CD4-positive, alpha-beta T cell (primary cell): Measurements from ENCODE around the gene CDHR2. TPM values are rescaled to one million over a fixed set of nuclear protein-coding genes. Genes with fewer than 3 reads are reported as not detected.

Source experiments
- ATAC-seq: fragments of 200-7000 bp; cut with Tn5 transposase; one replicate; pipeline ENCODE4 v1.10.0; 2022; ENCODE audit warnings: mild to moderate bottlenecking; ENCODE audit not compliant: poor library complexity
- CTCF ChIA-PET: fragments of 350-600 bp; sonication (Branson Sonifier 250); formaldehyde crosslinking; loops from one replicate; lab custom pipeline; 2021; ENCODE audit warnings: antibody characterized with exemption, inconsistent platforms; lab: Charles Lee
- POLR2A ChIA-PET: fragments of 350-600 bp; sonication (Branson Sonifier 250); formaldehyde crosslinking; loops from one replicate; lab custom pipeline; 2021; ENCODE audit warnings: antibody characterized with exemption, inconsistent platforms; lab: Charles Lee
- DNase-seq, 14 experiments: peaks; one replicate each; pipeline ENCODE4 v3.0.0-alpha.2; 2013 to 2020; ENCODE audit warnings: mixed read lengths in 2 of 14
- H3K27ac ChIP-seq, 2 donors: one replicate each; pipeline versions ENCODE4 v1.5.1 to v1.7.0; 2013; ENCODE audit warnings: low read length in 2 of 2, low read depth in 1 of 2, mild to moderate bottlenecking in 1 of 2
- H3K27me3 ChIP-seq, 2 experiments: 1 replicate in 1 of 2; 2 replicates in 1 of 2; pipeline versions ENCODE4 v1.6.1 to v1.7.0; 2013; ENCODE audit warnings: low read length in 2 of 2, control low read depth in 1 of 2, mild to moderate bottlenecking in 1 of 2, moderate library complexity in 1 of 2; ENCODE audit not compliant: insufficient read depth in 2 of 2, control insufficient read depth in 1 of 2
- H3K36me3 ChIP-seq: one replicate; pipeline ENCODE4 v1.6.1; 2013; ENCODE audit warnings: low read length, control low read depth; ENCODE audit not compliant: insufficient read depth
- H3K4me1 ChIP-seq: one replicate; pipeline ENCODE4 v1.6.1; 2013; ENCODE audit warnings: low read length, control low read depth; ENCODE audit not compliant: insufficient read depth
- H3K4me3 ChIP-seq: one replicate; pipeline ENCODE4 v1.5.1; 2013; ENCODE audit warnings: mild to moderate bottlenecking, low read length, moderate library complexity
- H3K9me3 ChIP-seq, 2 experiments: 1 replicate in 1 of 2; 2 replicates in 1 of 2; pipeline versions ENCODE4 v1.6.1 to v1.7.0; 2013; ENCODE audit warnings: low read length in 2 of 2, mild to moderate bottlenecking in 2 of 2, control low read depth in 1 of 2, moderate library complexity in 1 of 2; ENCODE audit not compliant: control insufficient read depth in 1 of 2, insufficient read depth in 1 of 2
- H3K27ac Mint-ChIP-seq: one replicate; pipeline ENCODE4 v1.8.0; 2020; ENCODE audit warnings: mixed read lengths
- H3K27me3 Mint-ChIP-seq: one replicate; pipeline ENCODE4 v1.8.0; 2021; ENCODE audit warnings: mixed read lengths
- H3K36me3 Mint-ChIP-seq: one replicate; pipeline ENCODE4 v1.8.0; 2021; ENCODE audit warnings: low read depth, mixed read lengths
- H3K4me1 Mint-ChIP-seq: one replicate; pipeline ENCODE4 v1.8.0; 2021; ENCODE audit warnings: low read depth, mixed read lengths
- H3K4me3 Mint-ChIP-seq: one replicate; pipeline ENCODE4 v1.8.0; 2020; ENCODE audit warnings: mild to moderate bottlenecking, mixed read lengths
- H3K9me3 Mint-ChIP-seq: one replicate; pipeline ENCODE4 v1.8.0; 2020; ENCODE audit warnings: mixed read lengths
- CTCF ChIP-seq: fragments of 200-600 bp; IDR thresholded peaks from one replicate; pipeline ENCODE4 v1.8.0; 2022; ENCODE audit warnings: antibody characterized with exemption, mild to moderate bottlenecking
- intact Hi-C, 2 experiments: fragments of 100-400 bp; cut with DNase I in 1 of 2; cut with micrococcal nuclease in 1 of 2; formaldehyde crosslinking; loops; one replicate each; pipeline versions ENCODE4 v1.15.1 to v1.9.0; 2023 to 2025; cut with DNase I, micrococcal nuclease
- total RNA-seq, 174 experiments: library from RNA in 2 of 174; stranded (reverse) in 2 of 174; gene quantifications; one replicate each; pipeline ENCODE4 v1.2.3 and lab custom pipeline; 2021 to 2026

CDHR2 gene
- total RNA-seq, 2 experiments from 2014 or later: 1.6 to 2.0 TPM

- H3K27me3 Mint-ChIP-seq: no peaks in the 10 kb centered on the region
- TF ChIP-seq CTCF: no peak
- H3K36me3 Mint-ChIP-seq: peaks cover 58% of the 10 kb centered on the region
- peaks cover 59% of the 10 kb centered on the region for H3K36me3 ChIP-seq
- no peak overlapping the region for H3K27ac ChIP-seq
- no peaks in the 10 kb centered on the region for H3K9me3 Mint-ChIP-seq
- no peak for ATAC-seq
- peak overlapping the region; percentile 15 for H3K4me3 Mint-ChIP-seq
- ChIA-PET CTCF (interaction anchor here (1.0 kb wide), 1 partner anchor 14 kb away, joined by 3 read pairs; no protein-coding TSS in a partner anchor), POLR2A (interaction anchor here (6.9 to 10.1 kb wide), 2 partner anchors 8 to 16 kb away, joined by 78 to 185 read pairs; partner anchors contain the start of gene RNF44)
- H3K9me3 ChIP-seq: no peaks in the 10 kb centered on the region
- no peak overlapping the region for H3K4me3 ChIP-seq
- peaks cover 44% of the 10 kb centered on the region for H3K4me1 Mint-ChIP-seq
- no peak for DNase-seq
- H3K27me3 ChIP-seq: no peaks in the 10 kb centered on the region
- peaks cover 52% of the 10 kb centered on the region for H3K4me1 ChIP-seq
- peak overlapping the region; percentile 56 for H3K27ac Mint-ChIP-seq
- intact Hi-C loops: no loop called here
These were observed 20.8 kb upstream of the CDHR2 start for GRCh38 chr5:176528301-176528700.

GRCh38 chr5:176528761-176529115 is 20.4 kb upstream of the CDHR2 start:
- Mint-ChIP-seq H3K9me3 (no peaks in the 10 kb centered on the region), H3K27ac (peak overlapping the region; percentile 56), H3K27me3 (no peaks in the 10 kb centered on the region), H3K4me1 (peaks cover 44% of the 10 kb centered on the region), H3K36me3 (peaks cover 62% of the 10 kb centered on the region), H3K4me3 (no peak overlapping the region)
- DNase-seq (no peak), ATAC-seq (no peak)
- Histone ChIP-seq H3K4me1 (peaks cover 56% of the 10 kb centered on the region), H3K36me3 (peaks cover 59% of the 10 kb centered on the region), H3K4me3 (no peak overlapping the region), H3K9me3 (no peaks in the 10 kb centered on the region), H3K27me3 (no peaks in the 10 kb centered on the region), H3K27ac (peak overlapping the region in 1 of 2 donors; percentile 29)
- intact Hi-C loops: no loop called here
- TF ChIP-seq CTCF: no peak
- ChIA-PET CTCF (interaction anchor here (3.1 kb wide), 1 partner anchor 14 kb away, joined by 27 read pairs; no protein-coding TSS in a partner anchor), POLR2A (interaction anchor here (0.8 to 10.1 kb wide), 5 partner anchors 8 to 139 kb away, joined by 3 to 185 read pairs (median 5); partner anchors contain the start of gene RNF44)

GRCh38 chr5:176529116-176529740 is 19.9 kb upstream of the CDHR2 start:
- H3K27ac ChIP-seq: peak overlapping the region; percentile 29 to 52
- H3K4me1 ChIP-seq: peaks cover 61% of the 10 kb centered on the region
- POLR2A ChIA-PET: interaction anchor here (0.7 to 10.1 kb wide), 8 partner anchors 8 to 140 kb away, joined by 3 to 185 read pairs (median 6); partner anchors contain the start of genes FAF2 and RNF44
- Mint-ChIP-seq H3K4me1 (peaks cover 45% of the 10 kb centered on the region), H3K4me3 (peak overlapping the region; percentile 89), H3K27me3 (no peaks in the 10 kb centered on the region), H3K27ac (peak overlapping the region; percentile 92), H3K9me3 (no peaks in the 10 kb centered on the region), H3K36me3 (peaks cover 67% of the 10 kb centered on the region)
- intact Hi-C loops: no loop called here
- H3K27me3 ChIP-seq: no peaks in the 10 kb centered on the region
- TF ChIP-seq CTCF: no peak
- H3K9me3 ChIP-seq: no peaks in the 10 kb centered on the region
- CTCF ChIA-PET: interaction anchor here (0.6 to 3.1 kb wide), 4 partner anchors 10 to 126 kb away, joined by 3 to 27 read pairs (median 6); no protein-coding TSS in a partner anchor
- DNase-seq (peak in 1 of 14 experiments; percentile 27), ATAC-seq (no peak)
- H3K4me3 ChIP-seq: peak overlapping the region; percentile 26
- peaks cover 59% of the 10 kb centered on the region for H3K36me3 ChIP-seq
